GM12891 (cell line): Measurements from ENCODE around the gene EZH1.

ENCODE experiments used
- POLR2A ChIP-seq: IDR thresholded peaks from 2 replicates; pipeline ENCODE4 v1.6.1; 2011; ENCODE audit warnings: low read depth, low read length, control low read depth
- POLR2AphosphoS5 ChIP-seq: IDR thresholded peaks from 2 replicates; pipeline ENCODE4 v1.6.1; 2011; ENCODE audit warnings: low read depth, low read length, control low read depth

DNA sequence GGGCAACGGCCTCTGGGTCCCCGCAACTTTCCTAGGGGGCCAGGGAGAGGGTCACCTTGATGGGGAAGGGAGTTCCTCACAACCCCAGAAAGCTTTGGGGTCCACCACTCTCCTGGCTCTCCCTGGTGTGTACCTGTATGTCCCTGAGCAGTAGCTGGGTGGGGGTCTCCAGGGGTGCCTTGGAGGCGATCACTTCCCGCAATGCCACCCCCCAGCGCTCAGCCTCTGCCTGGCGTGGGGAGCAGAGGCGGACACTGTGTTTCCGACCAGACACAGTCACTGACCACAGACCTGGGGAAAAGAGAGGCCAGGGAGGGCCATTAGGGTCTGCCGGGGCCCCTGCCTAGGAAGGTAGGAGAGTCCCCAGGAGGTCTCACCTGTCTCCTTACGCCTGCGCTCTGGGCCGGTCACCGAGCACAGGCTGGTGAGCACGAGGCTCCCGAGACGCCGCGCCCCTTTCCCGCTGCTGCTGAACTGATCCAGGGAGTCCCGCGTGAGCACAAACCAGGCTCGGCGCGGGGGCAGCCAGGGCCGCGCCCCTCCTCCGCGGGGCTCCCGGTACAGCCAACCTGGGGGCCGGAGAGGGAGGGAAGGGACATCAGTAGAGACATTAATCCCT lies 71.5 kb downstream of the EZH1 start:
- TF ChIP-seq POLR2AphosphoS5 (no peak), POLR2A (no peak)
